H9 (cell line): ENCODE data around the gene IFT81. TPM values are rescaled to one million over a fixed set of nuclear protein-coding genes. Genes with fewer than 3 reads are reported as not detected.

ENCODE experiments used
- DNase-seq: peaks from one replicate; pipeline ENCODE4 v3.0.0-alpha.2; 2017
- H2AFZ ChIP-seq: one replicate; pipeline ENCODE4 v1.6.1; 2013; ENCODE audit warnings: mild to moderate bottlenecking, low read length, control low read depth, moderate library complexity
- H2AK5ac ChIP-seq: 2 replicates; pipeline ENCODE4 v1.6.1; 2013; ENCODE audit warnings: low read length, control low read depth, mixed read lengths; ENCODE audit not compliant: insufficient read length
- H2BK120ac ChIP-seq: one replicate; pipeline ENCODE4 v1.6.1; 2013; ENCODE audit warnings: low read depth, mild to moderate bottlenecking, low read length, control low read depth, inconsistent platforms; ENCODE audit not compliant: poor library complexity, severe bottlenecking
- H2BK12ac ChIP-seq: 2 replicates; pipeline ENCODE4 v1.6.1; 2013; ENCODE audit warnings: low read length, control low read depth, mixed read lengths, low read depth; ENCODE audit not compliant: insufficient read length
- H2BK15ac ChIP-seq: 2 replicates; pipeline ENCODE4 v1.6.1; 2013; ENCODE audit warnings: low read depth, low read length, control low read depth
- H2BK20ac ChIP-seq: one replicate; pipeline ENCODE4 v1.6.1; 2013; ENCODE audit warnings: low read depth, mild to moderate bottlenecking, low read length, control low read depth, inconsistent platforms; ENCODE audit not compliant: poor library complexity, severe bottlenecking
- H2BK5ac ChIP-seq: 2 replicates; pipeline ENCODE4 v1.6.1; 2013; ENCODE audit warnings: low read length, control low read depth, mixed read lengths; ENCODE audit not compliant: insufficient read length
- H3K14ac ChIP-seq: 2 replicates; pipeline ENCODE4 v1.6.1; 2013; ENCODE audit warnings: low read length, control low read depth; ENCODE audit not compliant: insufficient read depth
- H3K18ac ChIP-seq: 2 replicates; pipeline ENCODE4 v1.6.1; 2013; ENCODE audit warnings: low read depth, mild to moderate bottlenecking, mixed read lengths, low read length, control low read depth; ENCODE audit not compliant: insufficient read length
- H3K23ac ChIP-seq: 2 replicates; pipeline ENCODE4 v1.6.1; 2013; ENCODE audit warnings: low read length, control low read depth, mixed read lengths, low read depth; ENCODE audit not compliant: insufficient read length
- H3K23me2 ChIP-seq: 2 replicates; pipeline ENCODE4 v1.6.1; 2013; ENCODE audit warnings: low read depth, mild to moderate bottlenecking, mixed read lengths, low read length, control low read depth; ENCODE audit not compliant: insufficient read length, poor library complexity, severe bottlenecking
- H3K27ac ChIP-seq: 2 replicates; pipeline ENCODE4 v1.5.1; 2013; ENCODE audit warnings: low read length, control low read depth, mixed read lengths, low read depth; ENCODE audit not compliant: insufficient read length
- H3K27me3 ChIP-seq: 2 replicates; pipeline ENCODE4 v1.6.1; 2013; ENCODE audit warnings: low read length, control low read depth, inconsistent platforms; ENCODE audit not compliant: insufficient read depth
- H3K4ac ChIP-seq: 2 replicates; pipeline ENCODE4 v1.6.1; 2013; ENCODE audit warnings: low read depth, mild to moderate bottlenecking, control low read depth, inconsistent platforms, low read length, moderate library complexity
- H3K4me1 ChIP-seq: 2 replicates; pipeline ENCODE4 v1.6.1; 2013; ENCODE audit warnings: low read length, control low read depth, inconsistent platforms; ENCODE audit not compliant: insufficient read depth
- H3K4me2 ChIP-seq: 2 replicates; pipeline ENCODE4 v1.6.1; 2013; ENCODE audit warnings: low read length, control low read depth, mixed read lengths; ENCODE audit not compliant: insufficient read length, insufficient read depth
- H3K56ac ChIP-seq: 2 replicates; pipeline ENCODE4 v1.6.1; 2013; ENCODE audit warnings: low read depth, mild to moderate bottlenecking, mixed read lengths, low read length, control low read depth; ENCODE audit not compliant: insufficient read length
- H3K79me1 ChIP-seq: 2 replicates; pipeline ENCODE4 v1.6.1; 2013; ENCODE audit warnings: low read depth, mild to moderate bottlenecking, moderate library complexity, low read length, control low read depth, inconsistent platforms; ENCODE audit not compliant: insufficient read depth, poor library complexity, severe bottlenecking
- H3K79me2 ChIP-seq: 2 replicates; pipeline ENCODE4 v1.6.1; 2013; ENCODE audit warnings: low read length, control low read depth, inconsistent platforms; ENCODE audit not compliant: insufficient read depth
- H3K9ac ChIP-seq: 2 replicates; pipeline ENCODE4 v1.6.1; 2013; ENCODE audit warnings: low read length, control low read depth, mixed read lengths; ENCODE audit not compliant: insufficient read length; ENCODE audit errors: extremely low read depth
- H3K9me3 ChIP-seq: one replicate; pipeline ENCODE4 v1.6.1; 2013; ENCODE audit warnings: low read depth, low read length, inconsistent platforms; ENCODE audit not compliant: control insufficient read depth
- H3T11ph ChIP-seq: one replicate; pipeline ENCODE4 v1.6.1; 2013; ENCODE audit warnings: mild to moderate bottlenecking, low read length, control low read depth, inconsistent platforms
- H4K20me1 ChIP-seq: one replicate; pipeline ENCODE4 v1.6.1; 2013; ENCODE audit not compliant: control insufficient read depth, insufficient read length, insufficient read depth
- H4K5ac ChIP-seq: 2 replicates; pipeline ENCODE4 v1.6.1; 2013; ENCODE audit warnings: low read depth, mild to moderate bottlenecking, mixed read lengths, low read length, control low read depth; ENCODE audit not compliant: insufficient read length
- H4K8ac ChIP-seq: replicated peaks from 2 replicates; pipeline ENCODE4 v1.6.1; 2013; ENCODE audit warnings: low read length, control low read depth, mixed read lengths, low read depth; ENCODE audit not compliant: insufficient read length
- H4K91ac ChIP-seq: 2 replicates; pipeline ENCODE4 v1.6.1; 2013; ENCODE audit warnings: low read depth, mild to moderate bottlenecking, moderate library complexity, mixed read lengths, low read length, control low read depth; ENCODE audit not compliant: insufficient read length
- H3K27ac Mint-ChIP-seq, 3 experiments: 2 replicates in 2 of 3; 3 replicates in 1 of 3; pipeline ENCODE4 v1.8.0; 2020 to 2021; ENCODE audit warnings: mixed read lengths in 3 of 3, mild to moderate bottlenecking in 1 of 3, moderate library complexity in 1 of 3
- H3K27me3 Mint-ChIP-seq: 2 replicates; pipeline ENCODE4 v1.8.0; 2021; ENCODE audit warnings: low read depth, mild to moderate bottlenecking, moderate library complexity, mixed read lengths
- H3K36me3 Mint-ChIP-seq, 3 experiments: 2 replicates in 2 of 3; 3 replicates in 1 of 3; pipeline ENCODE4 v1.8.0; 2020 to 2021; ENCODE audit warnings: low read depth in 3 of 3, mixed read lengths in 3 of 3; ENCODE audit not compliant: insufficient read depth in 1 of 3
- H3K4me1 Mint-ChIP-seq, 2 experiments: 2 replicates each; pipeline ENCODE4 v1.8.0; 2020; ENCODE audit warnings: mixed read lengths in 2 of 2
- H3K4me3 Mint-ChIP-seq, 2 experiments: 2 replicates in 1 of 2; 3 replicates in 1 of 2; pipeline ENCODE4 v1.8.0; 2020 to 2021; ENCODE audit warnings: mild to moderate bottlenecking in 2 of 2, mixed read lengths in 2 of 2, moderate library complexity in 1 of 2
- H3K9me3 Mint-ChIP-seq, 2 experiments: 2 replicates in 1 of 2; 3 replicates in 1 of 2; pipeline ENCODE4 v1.8.0; 2020; ENCODE audit warnings: mild to moderate bottlenecking in 2 of 2, mixed read lengths in 2 of 2, moderate library complexity in 1 of 2
- WGBS: extraction: QIAGEN DNeasy Blood & Tissue Kit; methylation state at CpG from one replicate; pipeline ENCODE4 v1.1.7; 2013; ENCODE audit warnings: missing lambda C conversion rate, low lambda C conversion rate, mixed read lengths; ENCODE audit not compliant: insufficient read length; ENCODE audit errors: extremely low coverage; 5-methylcytosine and 5-hydroxymethylcytosine counted together
- total RNA-seq: library from RNA; stranded (reverse); gene quantifications from 2 replicates; pipeline ENCODE4 v1.2.1, GENCODE V29; 2021
- TF ChIP-seq, protein P1 (sequence below): fragments of 200-600 bp; sonication (generic); conservative IDR thresholded peaks from 3 replicates; pipeline ENCODE4 v1.8.0; 2021; ENCODE audit warnings: antibody characterized with exemption, mild to moderate bottlenecking

The IFT81 gene
- total RNA-seq, 1 experiment from 2014 or later: 9.3 TPM

DNA sequence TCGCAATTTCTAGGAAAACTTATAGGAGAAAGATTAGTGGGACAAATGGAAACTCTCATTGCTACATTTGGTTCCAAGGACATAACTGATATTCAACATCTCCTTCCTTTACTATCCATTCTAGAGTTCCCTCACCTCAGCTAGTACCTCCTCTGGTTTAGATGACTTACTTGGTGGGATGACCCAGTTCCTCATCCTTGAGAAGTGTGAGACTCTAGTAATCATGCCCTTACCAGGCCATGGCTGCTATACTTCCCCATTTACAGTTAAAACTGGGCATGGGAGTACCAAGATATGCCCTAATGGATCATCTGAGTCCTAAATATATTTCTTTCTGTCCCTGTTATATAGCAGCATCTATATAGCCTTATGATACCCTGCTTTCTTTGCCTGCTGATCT is 58.1 kb downstream of the IFT81 start:
- Histone ChIP-seq H2BK20ac (no peak overlapping the region), H3K79me1 (no peaks in the 10 kb centered on the region), H3K4me1 (no peaks in the 10 kb centered on the region), H2BK12ac (no peak overlapping the region), H3K18ac (no peak overlapping the region), H3K4ac (no peak overlapping the region), H3K56ac (no peak overlapping the region), H3K4me2 (no peak overlapping the region), H2AK5ac (no peak overlapping the region), H4K5ac (no peak overlapping the region), H3K23me2 (no peaks in the 10 kb centered on the region), H2BK120ac (no peak overlapping the region), H3K9ac (no peak overlapping the region), H3K27ac (no peak overlapping the region), H3K27me3 (no peaks in the 10 kb centered on the region), H2AFZ (no peak overlapping the region), H4K20me1 (no peaks in the 10 kb centered on the region), H2BK15ac (no peak overlapping the region), H4K91ac (no peak overlapping the region), H3K14ac (no peak overlapping the region), H3T11ph (no peak overlapping the region), H3K23ac (no peak overlapping the region), H4K8ac (no peak overlapping the region), H3K9me3 (peaks cover 5% of the 10 kb centered on the region), H2BK5ac (no peak overlapping the region), H3K79me2 (no peaks in the 10 kb centered on the region)
- H3K27ac Mint-ChIP-seq: no peak overlapping the region
- WGBS: no CpG with 5 or more reads among the region's 1 CpG
- TF ChIP-seq, protein P1, sequence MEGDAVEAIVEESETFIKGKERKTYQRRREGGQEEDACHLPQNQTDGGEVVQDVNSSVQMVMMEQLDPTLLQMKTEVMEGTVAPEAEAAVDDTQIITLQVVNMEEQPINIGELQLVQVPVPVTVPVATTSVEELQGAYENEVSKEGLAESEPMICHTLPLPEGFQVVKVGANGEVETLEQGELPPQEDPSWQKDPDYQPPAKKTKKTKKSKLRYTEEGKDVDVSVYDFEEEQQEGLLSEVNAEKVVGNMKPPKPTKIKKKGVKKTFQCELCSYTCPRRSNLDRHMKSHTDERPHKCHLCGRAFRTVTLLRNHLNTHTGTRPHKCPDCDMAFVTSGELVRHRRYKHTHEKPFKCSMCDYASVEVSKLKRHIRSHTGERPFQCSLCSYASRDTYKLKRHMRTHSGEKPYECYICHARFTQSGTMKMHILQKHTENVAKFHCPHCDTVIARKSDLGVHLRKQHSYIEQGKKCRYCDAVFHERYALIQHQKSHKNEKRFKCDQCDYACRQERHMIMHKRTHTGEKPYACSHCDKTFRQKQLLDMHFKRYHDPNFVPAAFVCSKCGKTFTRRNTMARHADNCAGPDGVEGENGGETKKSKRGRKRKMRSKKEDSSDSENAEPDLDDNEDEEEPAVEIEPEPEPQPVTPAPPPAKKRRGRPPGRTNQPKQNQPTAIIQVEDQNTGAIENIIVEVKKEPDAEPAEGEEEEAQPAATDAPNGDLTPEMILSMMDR: no peak
- no peaks in the 10 kb centered on the region for H3K27me3 Mint-ChIP-seq
- no peaks in the 10 kb centered on the region for H3K4me1 Mint-ChIP-seq
- peaks cover 14 to 19% of the 10 kb centered on the region in 2 experiments for H3K9me3 Mint-ChIP-seq
- no peak overlapping the region for H3K4me3 Mint-ChIP-seq
- H3K36me3 Mint-ChIP-seq: peaks cover 15 to 26% (median 20%) of the 10 kb centered on the region in 3 experiments
- no peak for DNase-seq
